Mesendoderm (in vitro differentiated cells): ENCODE measurements around the gene CDR2L. TPM values are rescaled to one million over a fixed set of nuclear protein-coding genes. Genes with fewer than 3 reads are reported as not detected.

Source experiments
- DNase-seq: peaks from one replicate; pipeline ENCODE4 v3.0.0; 2013
- H2AK5ac ChIP-seq: 2 replicates; pipeline ENCODE4 v1.6.1; 2013; ENCODE audit warnings: low read length, inconsistent platforms
- H2BK120ac ChIP-seq: 2 replicates; pipeline ENCODE4 v1.6.1; 2013; ENCODE audit warnings: low read depth, mild to moderate bottlenecking, low read length, moderate library complexity, mixed read lengths
- H2BK15ac ChIP-seq: replicated peaks from 2 replicates; pipeline ENCODE4 v1.6.1; 2013; ENCODE audit warnings: low read depth, mild to moderate bottlenecking, moderate library complexity
- H2BK5ac ChIP-seq: 2 replicates; pipeline ENCODE4 v1.6.1; 2013; ENCODE audit warnings: low read length, inconsistent platforms
- H3K18ac ChIP-seq: 2 replicates; pipeline ENCODE4 v1.6.1; 2013; ENCODE audit warnings: mild to moderate bottlenecking, low read length, mixed read lengths
- H3K23ac ChIP-seq: one replicate; pipeline ENCODE4 v1.6.1; 2013; ENCODE audit warnings: low read length
- H3K27ac ChIP-seq: 2 replicates; pipeline ENCODE4 v1.5.1; 2013; ENCODE audit warnings: low read depth, mild to moderate bottlenecking, inconsistent platforms, low read length, moderate library complexity
- H3K27me3 ChIP-seq: 2 replicates; pipeline ENCODE4 v1.6.1; 2013; ENCODE audit warnings: low read length, control low read depth, mild to moderate bottlenecking, inconsistent platforms; ENCODE audit not compliant: insufficient read depth, poor library complexity
- H3K36me3 ChIP-seq: 2 replicates; pipeline ENCODE4 v1.6.1; 2013; ENCODE audit warnings: low read length, inconsistent platforms; ENCODE audit not compliant: control insufficient read depth, insufficient read depth
- H3K4ac ChIP-seq: one replicate; pipeline ENCODE4 v1.6.1; 2013; ENCODE audit warnings: low read depth, mild to moderate bottlenecking, low read length, moderate library complexity
- H3K4me1 ChIP-seq: 2 replicates; pipeline ENCODE4 v1.6.1; 2013; ENCODE audit warnings: low read depth, low read length, inconsistent platforms; ENCODE audit not compliant: control insufficient read depth
- H3K4me2 ChIP-seq: 2 replicates; pipeline ENCODE4 v1.6.1; 2013; ENCODE audit warnings: low read length
- H3K4me3 ChIP-seq: 2 replicates; pipeline ENCODE4 v1.5.1; 2013; ENCODE audit warnings: mild to moderate bottlenecking, low read length
- H3K56ac ChIP-seq: one replicate; pipeline ENCODE4 v1.6.1; 2013; ENCODE audit warnings: low read length
- H3K79me1 ChIP-seq: 2 replicates; pipeline ENCODE4 v1.6.1; 2013; ENCODE audit warnings: low read length, inconsistent platforms
- H3K79me2 ChIP-seq: 2 replicates; pipeline ENCODE4 v1.6.1; 2013; ENCODE audit warnings: mild to moderate bottlenecking, low read length; ENCODE audit not compliant: control insufficient read depth, insufficient read depth
- H3K9ac ChIP-seq: 2 replicates; pipeline ENCODE4 v1.6.1; 2013; ENCODE audit warnings: low read length, inconsistent platforms
- H4K5ac ChIP-seq: one replicate; pipeline ENCODE4 v1.6.1; 2013; ENCODE audit warnings: low read length
- H4K8ac ChIP-seq: one replicate; pipeline ENCODE4 v1.6.1; 2013; ENCODE audit warnings: low read depth, mild to moderate bottlenecking, control low read depth, low read length, moderate library complexity
- WGBS: extraction: QIAGEN DNeasy Blood & Tissue Kit; methylation state at CpG from one replicate; pipeline ENCODE4 v1.1.7; 2013; ENCODE audit warnings: low lambda C conversion rate, missing lambda C conversion rate; ENCODE audit not compliant: insufficient coverage; ENCODE audit errors: extremely low coverage; 5-methylcytosine and 5-hydroxymethylcytosine counted together
- small RNA-seq: library from polyadenylated mRNA; stranded (forward); fragments of <200 nt; extraction: miRNeasy Mini kit (QIAGEN cat#:217004); gene quantifications from one replicate; pipeline ENCODE3, GENCODE V24; 2013; ENCODE audit not compliant: insufficient read depth

The CDR2L gene

GRCh38 chr17:75049706-75050105 is 62.3 kb downstream of the CDR2L start:
- no peak overlapping the region for H3K56ac ChIP-seq
- no peak overlapping the region for H3K4me3 ChIP-seq
- H3K27ac ChIP-seq, result no peak overlapping the region
- no peak overlapping the region for H3K4ac ChIP-seq
- peaks cover 5% of the 10 kb centered on the region for H3K4me1 ChIP-seq
- peaks cover 12% of the 10 kb centered on the region for H3K36me3 ChIP-seq
- no peak overlapping the region for H3K18ac ChIP-seq
- H2BK15ac ChIP-seq, result no peak overlapping the region
- peaks cover 14% of the 10 kb centered on the region for H3K79me1 ChIP-seq
- H2BK120ac ChIP-seq, result no peak overlapping the region
- H3K4me2 ChIP-seq, result no peak overlapping the region
- no peak overlapping the region for H3K23ac ChIP-seq
- no peak overlapping the region for H4K8ac ChIP-seq
- H3K9ac ChIP-seq, result no peak overlapping the region
- H3K27me3 ChIP-seq, result no peaks in the 10 kb centered on the region
- no peak overlapping the region for H4K5ac ChIP-seq
- no peak overlapping the region for H2AK5ac ChIP-seq
- H2BK5ac ChIP-seq, result no peak overlapping the region
- no peak for DNase-seq
- H3K79me2 ChIP-seq, result peaks cover 32% of the 10 kb centered on the region

GRCh38 chr17:75051941-75052340 is 64.5 kb downstream of the CDR2L start:
- no CpG with 5 or more reads among the region's 2 CpGs for WGBS
- no peak overlapping the region for H3K27ac ChIP-seq
- peaks cover 12% of the 10 kb centered on the region for H3K36me3 ChIP-seq

More at GRCh38 chr17:75051941-75052340, 64.5 kb downstream of the CDR2L start:
- Histone ChIP-seq H2BK5ac (no peak overlapping the region), H3K18ac (no peak overlapping the region), H3K79me2 (peaks cover 28% of the 10 kb centered on the region), H2BK15ac (no peak overlapping the region), H4K8ac (no peak overlapping the region), H4K5ac (no peak overlapping the region), H3K79me1 (peaks cover 16% of the 10 kb centered on the region), H3K9ac (no peak overlapping the region), H2BK120ac (no peak overlapping the region), H3K23ac (no peak overlapping the region), H3K4me1 (peaks cover 5% of the 10 kb centered on the region), H3K56ac (no peak overlapping the region), H3K4ac (no peak overlapping the region), H3K4me3 (no peak overlapping the region), H3K4me2 (no peak overlapping the region), H3K27me3 (no peaks in the 10 kb centered on the region), H2AK5ac (no peak overlapping the region)
- DNase-seq, result no peak

Small RNAs within 50 kb of the gene (small RNA-seq; reads per million reads assigned to genes)
- gene RN7SL573P (not detected), gene RNU6-362P (not detected)
